NCI-H146 treated with DMSO at 0.1 percent for 48 hours (cell line): ENCODE measurements around the gene GALNT2.
A peak's percentile ranks its signal among the peaks of the same experiment; 100 is the strongest.

Source experiments
- DNase-seq: peaks from one replicate; lab custom pipeline; 2025; ENCODE audit not compliant: unreplicated experiment; lab: John Stamatoyannopoulos, UW

GALNT2 gene

GRCh38 chr1:230110971-230111370 is 43.9 kb downstream of the GALNT2 start:
- DNase-seq, result no peak

GRCh38 chr1:230112131-230112701 is 45.2 kb downstream of the GALNT2 start:
- no peak for DNase-seq

- no peak for DNase-seq
Observed at GRCh38 chr1:230112782-230113181, 45.7 kb downstream of the GALNT2 start.

- DNase-seq, result no peak
Observed at GRCh38 chr1:230113235-230113592, 46.2 kb downstream of the GALNT2 start.

- no peak for DNase-seq
Observed at GRCh38 chr1:230113593-230114236, 46.7 kb downstream of the GALNT2 start.

- DNase-seq, result no peak
Observed at GRCh38 chr1:230114237-230114651, 47.2 kb downstream of the GALNT2 start.

GRCh38 chr1:230117694-230118093 is 50.7 kb downstream of the GALNT2 start:
- DNase-seq, result no peak

- no peak for DNase-seq
Observed at GRCh38 chr1:230119340-230119739, 52.3 kb downstream of the GALNT2 start.

- DNase-seq, result no peak
Observed at GRCh38 chr1:230120289-230120920, 53.4 kb downstream of the GALNT2 start.

GRCh38 chr1:230120921-230121381 is 53.9 kb downstream of the GALNT2 start:
- DNase-seq, result peak; percentile 37

- DNase-seq, result no peak
Observed at GRCh38 chr1:230121950-230122349, 54.9 kb downstream of the GALNT2 start.

- DNase-seq, result no peak
Observed at GRCh38 chr1:230122366-230123279, 55.6 kb downstream of the GALNT2 start.

GRCh38 chr1:230123280-230124185 is 56.5 kb downstream of the GALNT2 start:
- peak; percentile 49 for DNase-seq

- DNase-seq, result no peak
Observed at GRCh38 chr1:230124186-230125128, 57.4 kb downstream of the GALNT2 start.

GRCh38 chr1:230125141-230125540 is 58.1 kb downstream of the GALNT2 start:
- no peak for DNase-seq

- DNase-seq, result no peak
Observed at GRCh38 chr1:230125640-230126528, 58.8 kb downstream of the GALNT2 start.

GRCh38 chr1:230126529-230127104 is 59.6 kb downstream of the GALNT2 start:
- no peak for DNase-seq
